ENCODE data around the gene TP53. TPM values are rescaled to one million over a fixed set of nuclear protein-coding genes. Genes with fewer than 3 reads are reported as not detected.

Gene TP53
- total RNA-seq, 2 donors from 2014 or later: 52.3 to 65.0 TPM

- WGBS: 2% methylated on average over 35 of the region's 45 CpGs
- Histone ChIP-seq H3K9me3 (no peaks in the 10 kb centered on the region), H3K4me1 (replicated peaks) (peaks cover 7% of the 10 kb centered on the region), H3K27me3 (replicated peaks; ENCODE audit: insufficient read depth) (no peaks in the 10 kb centered on the region), H3K4me3 (peak within 1 kb of the TSS; percentile 28 to 45), H3K27ac (no peak within 1 kb of the TSS), H3K36me3 (peaks cover 0 to 7% of the 10 kb centered on the region in 2 donors)
- no peak for TF ChIP-seq POLR2A (IDR thresholded peaks at IDR 0.05)
- TF ChIP-seq, protein P1, sequence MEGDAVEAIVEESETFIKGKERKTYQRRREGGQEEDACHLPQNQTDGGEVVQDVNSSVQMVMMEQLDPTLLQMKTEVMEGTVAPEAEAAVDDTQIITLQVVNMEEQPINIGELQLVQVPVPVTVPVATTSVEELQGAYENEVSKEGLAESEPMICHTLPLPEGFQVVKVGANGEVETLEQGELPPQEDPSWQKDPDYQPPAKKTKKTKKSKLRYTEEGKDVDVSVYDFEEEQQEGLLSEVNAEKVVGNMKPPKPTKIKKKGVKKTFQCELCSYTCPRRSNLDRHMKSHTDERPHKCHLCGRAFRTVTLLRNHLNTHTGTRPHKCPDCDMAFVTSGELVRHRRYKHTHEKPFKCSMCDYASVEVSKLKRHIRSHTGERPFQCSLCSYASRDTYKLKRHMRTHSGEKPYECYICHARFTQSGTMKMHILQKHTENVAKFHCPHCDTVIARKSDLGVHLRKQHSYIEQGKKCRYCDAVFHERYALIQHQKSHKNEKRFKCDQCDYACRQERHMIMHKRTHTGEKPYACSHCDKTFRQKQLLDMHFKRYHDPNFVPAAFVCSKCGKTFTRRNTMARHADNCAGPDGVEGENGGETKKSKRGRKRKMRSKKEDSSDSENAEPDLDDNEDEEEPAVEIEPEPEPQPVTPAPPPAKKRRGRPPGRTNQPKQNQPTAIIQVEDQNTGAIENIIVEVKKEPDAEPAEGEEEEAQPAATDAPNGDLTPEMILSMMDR (IDR thresholded peaks at IDR 0.05): no peak
- no peak for TF ChIP-seq POLR2AphosphoS5 (IDR thresholded peaks at IDR 0.05)
- intact Hi-C loops (cut with DNase I): no loop called here
- peak; percentile 28 for DNase-seq (ENCODE audit: low spot score)
Measured at GRCh38 chr17:7704601-7705268, 17.4 kb upstream of the TP53 start, which contains the start of gene EFNB3. TSS of gene EFNB3 (plus strand) at chr17:7705202. CDS start at chr17:7705599, 397 bp downstream.

DNA sequence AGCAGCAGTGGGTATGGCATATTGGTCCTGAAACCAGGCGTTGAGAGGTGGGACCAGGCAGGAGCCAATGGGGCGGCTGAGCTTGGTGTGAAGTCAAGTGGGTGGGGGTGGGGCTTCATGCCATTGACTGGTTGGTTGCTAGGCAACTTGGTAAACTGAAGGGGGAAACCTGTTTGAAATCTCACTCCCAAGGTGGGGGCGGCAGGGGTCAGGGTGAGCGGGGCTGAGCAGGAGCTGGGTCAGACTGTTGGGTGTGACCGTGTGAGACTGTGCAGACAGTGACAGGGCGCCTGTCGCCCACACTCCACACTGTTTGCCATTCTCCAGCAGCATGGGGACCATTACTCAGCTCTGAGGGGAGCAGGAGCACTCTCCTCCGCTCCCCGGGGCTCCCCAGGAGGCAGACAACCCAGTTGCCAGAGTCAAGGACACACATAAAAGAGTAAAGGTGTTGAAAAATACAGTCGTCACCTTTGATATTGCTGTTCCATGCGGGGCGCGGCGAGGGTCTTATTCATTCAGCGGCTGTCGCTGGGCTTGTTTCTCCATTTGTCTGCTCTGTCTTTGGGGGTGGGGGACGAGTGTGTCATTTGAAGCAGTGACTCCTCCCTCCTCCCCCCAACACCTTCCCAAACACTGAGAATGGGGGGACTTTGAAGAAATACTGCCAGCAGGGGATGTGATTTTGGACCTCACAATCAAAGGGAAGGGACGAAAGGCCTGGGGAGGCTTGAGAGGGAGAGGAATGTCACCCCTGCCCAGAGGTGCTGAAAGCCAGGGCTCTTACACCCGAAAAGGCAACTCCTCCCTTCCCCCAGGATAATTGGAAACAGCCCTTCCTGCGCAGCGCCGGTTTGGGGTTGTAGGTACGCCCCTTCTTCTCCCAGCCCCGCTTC is 16.5 kb upstream of the TP53 start:
- no peak overlapping the region for H3K27ac ChIP-seq
- DNase-seq (ENCODE audit: low spot score): no peak
- H3K9me3 ChIP-seq: no peaks in the 10 kb centered on the region
- 45% methylated on average over 24 of the region's 24 CpGs for WGBS
- H3K36me3 ChIP-seq: peaks cover 0 to 7% of the 10 kb centered on the region in 2 donors
- no peak overlapping the region for H3K4me3 ChIP-seq
- no peaks in the 10 kb centered on the region for H3K27me3 ChIP-seq (replicated peaks; ENCODE audit: insufficient read depth)
- TF ChIP-seq POLR2AphosphoS5 (IDR thresholded peaks at IDR 0.05) (no peak), POLR2A (IDR thresholded peaks at IDR 0.05) (no peak)
- TF ChIP-seq, protein P1 (IDR thresholded peaks at IDR 0.05): no peak
- intact Hi-C loops (cut with DNase I): no loop called here
- H3K4me1 ChIP-seq (replicated peaks): peaks cover 7% of the 10 kb centered on the region

GRCh38 chr17:7702776-7703175 is 15.5 kb upstream of the TP53 start:
- TF ChIP-seq, protein P1 (IDR thresholded peaks at IDR 0.05): no peak
- TF ChIP-seq POLR2AphosphoS5 (IDR thresholded peaks at IDR 0.05): no peak
- TF ChIP-seq POLR2A (IDR thresholded peaks at IDR 0.05): no peak
- H3K27ac ChIP-seq: no peak overlapping the region
- H3K4me1 ChIP-seq (replicated peaks): peaks cover 7% of the 10 kb centered on the region
- intact Hi-C loops (cut with DNase I): no loop called here
- peaks cover 0 to 7% of the 10 kb centered on the region in 2 donors for H3K36me3 ChIP-seq
- whole genome bisulfite sequencing: 89% methylated on average over 13 of the region's 13 CpGs
- H3K4me3 ChIP-seq: no peak overlapping the region
- no peaks in the 10 kb centered on the region for H3K27me3 ChIP-seq (replicated peaks; ENCODE audit: insufficient read depth)
- no peaks in the 10 kb centered on the region for H3K9me3 ChIP-seq
- no peak for DNase-seq (ENCODE audit: low spot score)

- TF ChIP-seq POLR2AphosphoS5 (IDR thresholded peaks at IDR 0.05): no peak
- TF ChIP-seq POLR2A (IDR thresholded peaks at IDR 0.05): no peak
- TF ChIP-seq, protein P1 (IDR thresholded peaks at IDR 0.05): no peak
- intact Hi-C loops (cut with DNase I): no loop called here
- Histone ChIP-seq H3K9me3 (no peaks in the 10 kb centered on the region), H3K36me3 (peaks cover 0 to 7% of the 10 kb centered on the region in 2 donors), H3K27me3 (replicated peaks; ENCODE audit: insufficient read depth) (no peaks in the 10 kb centered on the region), H3K4me1 (replicated peaks) (peaks cover 7% of the 10 kb centered on the region), H3K27ac (no peak overlapping the region), H3K4me3 (no peak overlapping the region)
- WGBS: 93% methylated on average over 14 of the region's 14 CpGs
- no peak for DNase-seq (ENCODE audit: low spot score)
Measured at GRCh38 chr17:7701681-7702080, 14.4 kb upstream of the TP53 start.
